Measurements from ENCODE around the gene EDRF1. TPM values are rescaled to one million over a fixed set of nuclear protein-coding genes. Genes with fewer than 3 reads are reported as not detected.
A peak's percentile ranks its signal among the peaks of the same experiment; 100 is the strongest.

Gene EDRF1
- polyA plus RNA-seq, 2 of the 4 experiments (the other 2 are of a cell fraction) = 19.7 to 37.9 TPM

- H3K4me2 ChIP-seq = no peak overlapping the region
These were observed 47.0 kb downstream of the EDRF1 start for GRCh38 chr10:125766511-125766910.

GRCh38 chr10:125768219-125768855 lies 48.8 kb downstream of the EDRF1 start:
- no peak for FAIRE-seq
- 83% methylated on average over 4 of the region's 4 CpGs for WGBS (ENCODE audit: missing lambda C conversion rate)
- no peak overlapping the region for H3K4me3 ChIP-seq
- POLR2A ChIA-PET = no interaction called here
- CTCF ChIA-PET = no interaction called here
- DNase-seq (ENCODE audit: low read depth in 1 of 2, low spot score in 1 of 2) = peak in 1 of 2 experiments; percentile 20
- peak in 1 of 2 experiments; percentile 19; a peak in 1 of 6 replicates for ATAC-seq
- TF ChIP-seq FOSL2 (IDR thresholded peaks at IDR 0.05) (no peak), FOSL2 (CRISPR knock-in tag; IDR thresholded peaks at IDR 0.05) (no peak), KDM5A (IDR thresholded peaks at IDR 0.05) (no peak), ZFP36 (IDR thresholded peaks at IDR 0.05; ENCODE audit: borderline replicate concordance, partially characterized antibody) (no peak), USF2 (IDR thresholded peaks at IDR 0.05) (no peak), JUN (IDR thresholded peaks at IDR 0.05) (no peak), SREBF2 (IDR thresholded peaks at IDR 0.05) (no peak), HMGXB4 (CRISPR knock-in tag; IDR thresholded peaks at IDR 0.05; ENCODE audit: borderline replicate concordance) (no peak), TP53 (CRISPR knock-in tag; IDR thresholded peaks at IDR 0.05) (no peak)
- no peak overlapping the region for H3K27ac ChIP-seq
- no peaks in the 10 kb centered on the region for H3K9me3 ChIP-seq
- H3K4me1 ChIP-seq = no peaks in the 10 kb centered on the region
- H3K4me2 ChIP-seq = no peak overlapping the region

More at GRCh38 chr10:125766511-125766910, 47.0 kb downstream of the EDRF1 start:
- WGBS (ENCODE audit: missing lambda C conversion rate) = 90% methylated on average over 4 of the region's 4 CpGs
- Histone ChIP-seq H3K27ac (no peak overlapping the region), H3K9me3 (no peaks in the 10 kb centered on the region), H3K4me1 (no peaks in the 10 kb centered on the region), H3K4me3 (no peak overlapping the region)
- FAIRE-seq (no peak), ATAC-seq (no peak), DNase-seq (ENCODE audit: low read depth in 1 of 2, low spot score in 1 of 2) (no peak)
- CTCF ChIA-PET = no interaction called here
- POLR2A ChIA-PET = no interaction called here
- TF ChIP-seq HMGXB4 (CRISPR knock-in tag; IDR thresholded peaks at IDR 0.05; ENCODE audit: borderline replicate concordance) (no peak), TP53 (CRISPR knock-in tag; IDR thresholded peaks at IDR 0.05) (no peak), RFX5 (IDR thresholded peaks at IDR 0.05) (no peak), CTCF (IDR thresholded peaks at IDR 0.05) (no peak), MAFK (IDR thresholded peaks at IDR 0.05; ENCODE audit: partially characterized antibody) (no peak), NR3C1 (IDR thresholded peaks at IDR 0.05) (no peak), EHF (CRISPR knock-in tag; IDR thresholded peaks at IDR 0.05) (no peak), NPAS2 (CRISPR knock-in tag; IDR thresholded peaks at IDR 0.05; ENCODE audit: borderline replicate concordance) (no peak)

- H3K4me1 ChIP-seq = no peaks in the 10 kb centered on the region
- POLR2A ChIA-PET = no interaction called here
- H3K9me3 ChIP-seq = no peaks in the 10 kb centered on the region
- FAIRE-seq = no peak
- H3K4me2 ChIP-seq = no peak overlapping the region
- H3K27ac ChIP-seq = no peak overlapping the region
- DNase-seq (ENCODE audit: low read depth in 1 of 2, low spot score in 1 of 2) = no peak
- H3K4me3 ChIP-seq = no peak overlapping the region
- CTCF ChIA-PET = no interaction called here
- WGBS (ENCODE audit: missing lambda C conversion rate) = 94% methylated on average over 12 of the region's 12 CpGs
- ATAC-seq = no peak
- TF ChIP-seq FOSB (CRISPR knock-in tag; IDR thresholded peaks at IDR 0.05) = no peak
- TF ChIP-seq CTCF (IDR thresholded peaks at IDR 0.05) = no peak
- TF ChIP-seq EHMT2 (IDR thresholded peaks at IDR 0.05; ENCODE audit: low read depth) = no peak
- no peak for TF ChIP-seq BHLHE40 (IDR thresholded peaks at IDR 0.05; ENCODE audit: low read depth, low read length)
- TF ChIP-seq HMGXB4 (CRISPR knock-in tag; IDR thresholded peaks at IDR 0.05; ENCODE audit: borderline replicate concordance) = no peak
- TF ChIP-seq HES2 (IDR thresholded peaks at IDR 0.05) = no peak
- TF ChIP-seq KDM5A (IDR thresholded peaks at IDR 0.05) = no peak
- TF ChIP-seq NFE2L2 (conservative IDR thresholded peaks at IDR 0.05; ENCODE audit: low read length) = no peak
- TF ChIP-seq ZC3H11A (IDR thresholded peaks at IDR 0.05) = no peak
- no peak for TF ChIP-seq RARB (CRISPR knock-in tag; IDR thresholded peaks at IDR 0.05)
- TF ChIP-seq EHF (CRISPR knock-in tag; IDR thresholded peaks at IDR 0.05) = no peak
These were observed 49.7 kb downstream of the EDRF1 start for GRCh38 chr10:125769175-125769574.

Data from A549 (cell line).